Measurements from ENCODE around the gene ECI1.

The ECI1 gene

GRCh38 chr16:2195322-2196161 lies 55.8 kb downstream of the ECI1 start:
- DNase-seq (ENCODE audit: low spot score), result no peak

- DNase-seq (ENCODE audit: low spot score), result no peak
These were observed 56.5 kb downstream of the ECI1 start for GRCh38 chr16:2194852-2195321.

- DNase-seq (ENCODE audit: low spot score), result no peak
These were observed 57.1 kb downstream of the ECI1 start for GRCh38 chr16:2194166-2194834.

GRCh38 chr16:2191446-2191706 lies 60.0 kb downstream of the ECI1 start:
- DNase-seq (ENCODE audit: low spot score), result no peak

- DNase-seq (ENCODE audit: low spot score), result no peak
These were observed 60.5 kb downstream of the ECI1 start for GRCh38 chr16:2190659-2191445.

GRCh38 chr16:2190002-2190658 lies 61.3 kb downstream of the ECI1 start:
- DNase-seq (ENCODE audit: low spot score), result no peak
